ENCODE measurements around the gene CHD2. TPM values are rescaled to one million over a fixed set of nuclear protein-coding genes. Genes with fewer than 3 reads are reported as not detected.

The CHD2 gene
- total RNA-seq, 4 donors from 2014 or later = 26.9 to 55.5 (median 33.7) TPM

GRCh38 chr15:92936693-92937092, 36.6 kb downstream of the CHD2 start:
- in situ Hi-C loops (cut with MboI; ENCODE audit: low sequenced_read_pairs in 4 of 4) (no loop called here), intact Hi-C loops (cut with DNase I; ENCODE audit: low total_unique reads) (no loop called here)
- Histone ChIP-seq H3K4me1 (peaks cover 5 to 23% of the 10 kb centered on the region in 2 donors), H3K27ac (peak overlapping the region in 2 of 4 donors; percentile 34 to 49), H3K4me3 (no peak overlapping the region), H3K27me3 (no peaks in the 10 kb centered on the region), H3K9me3 (no peaks in the 10 kb centered on the region), H3K36me3 (peaks cover 0 to 78% of the 10 kb centered on the region in 2 donors)
- ATAC-seq (no peak), DNase-seq (no peak)
- TF ChIP-seq CTCF (IDR thresholded peaks at IDR 0.05 in 4 of 5, conservative IDR thresholded peaks at IDR 0.05 in 1 of 5) (no peak), POLR2A (IDR thresholded peaks at IDR 0.05) (no peak)

GRCh38 chr15:92937901-92938300, 37.8 kb downstream of the CHD2 start:
- intact Hi-C loops (cut with DNase I; ENCODE audit: low total_unique reads) = no loop called here
- peak overlapping the region in 3 of 4 donors; percentile 0 to 41 (median 34) for H3K27ac ChIP-seq
- ATAC-seq = no peak
- TF ChIP-seq POLR2A (IDR thresholded peaks at IDR 0.05) = no peak
- TF ChIP-seq CTCF (IDR thresholded peaks at IDR 0.05 in 4 of 5, conservative IDR thresholded peaks at IDR 0.05 in 1 of 5) = no peak
- H3K4me1 ChIP-seq = peaks cover 5 to 20% of the 10 kb centered on the region in 2 donors
- H3K9me3 ChIP-seq = no peaks in the 10 kb centered on the region
- no peak overlapping the region for H3K4me3 ChIP-seq
- no peaks in the 10 kb centered on the region for H3K27me3 ChIP-seq
- H3K36me3 ChIP-seq = peaks cover 0 to 87% of the 10 kb centered on the region in 2 donors
- in situ Hi-C loops (cut with MboI; ENCODE audit: low sequenced_read_pairs in 4 of 4) = no loop called here
- no peak for DNase-seq

GRCh38 chr15:92938387-92938786, 38.3 kb downstream of the CHD2 start:
- no peak overlapping the region for H3K4me3 ChIP-seq
- intact Hi-C loops (cut with DNase I; ENCODE audit: low total_unique reads) = no loop called here
- in situ Hi-C loops (cut with MboI; ENCODE audit: low sequenced_read_pairs in 4 of 4) = no loop called here
- no peak for DNase-seq
- peaks cover 5 to 20% of the 10 kb centered on the region in 2 donors for H3K4me1 ChIP-seq
- H3K27ac ChIP-seq = peak overlapping the region in 3 of 4 donors; percentile 0 to 41 (median 34)
- TF ChIP-seq CTCF (IDR thresholded peaks at IDR 0.05 in 4 of 5, conservative IDR thresholded peaks at IDR 0.05 in 1 of 5) (peak in 1 of 5 experiments; percentile 8), POLR2A (IDR thresholded peaks at IDR 0.05) (no peak)
- no peaks in the 10 kb centered on the region for H3K27me3 ChIP-seq
- no peaks in the 10 kb centered on the region for H3K9me3 ChIP-seq
- ATAC-seq = no peak
- H3K36me3 ChIP-seq = peaks cover 0 to 87% of the 10 kb centered on the region in 2 donors

GRCh38 chr15:92941668-92942067, 41.5 kb downstream of the CHD2 start:
- Histone ChIP-seq H3K9me3 (no peaks in the 10 kb centered on the region), H3K36me3 (peaks cover 0 to 94% of the 10 kb centered on the region in 2 donors), H3K4me3 (no peak overlapping the region), H3K27me3 (no peaks in the 10 kb centered on the region), H3K4me1 (peaks cover under 1 to 18% of the 10 kb centered on the region in 2 donors), H3K27ac (peak overlapping the region in 1 of 4 donors; percentile 45)
- TF ChIP-seq POLR2A (IDR thresholded peaks at IDR 0.05) (no peak), CTCF (IDR thresholded peaks at IDR 0.05 in 4 of 5, conservative IDR thresholded peaks at IDR 0.05 in 1 of 5) (no peak)
- DNase-seq (no peak), ATAC-seq (no peak)
- in situ Hi-C loops (cut with MboI; ENCODE audit: low sequenced_read_pairs in 4 of 4) (no loop called here), intact Hi-C loops (cut with DNase I; ENCODE audit: low total_unique reads) (no loop called here)

- no peak for TF ChIP-seq CTCF (IDR thresholded peaks at IDR 0.05 in 4 of 5, conservative IDR thresholded peaks at IDR 0.05 in 1 of 5)
- TF ChIP-seq POLR2A (IDR thresholded peaks at IDR 0.05) = no peak
- Histone ChIP-seq H3K4me3 (no peak overlapping the region), H3K36me3 (peaks cover 0 to 95% of the 10 kb centered on the region in 2 donors), H3K27ac (peak overlapping the region in 1 of 4 donors; percentile 53), H3K27me3 (no peaks in the 10 kb centered on the region), H3K9me3 (no peaks in the 10 kb centered on the region), H3K4me1 (peaks cover 0 to 9% of the 10 kb centered on the region in 2 donors)
- in situ Hi-C loops (cut with MboI; ENCODE audit: low sequenced_read_pairs in 4 of 4) = no loop called here
- intact Hi-C loops (cut with DNase I; ENCODE audit: low total_unique reads) = no loop called here
- ATAC-seq = no peak
- DNase-seq = no peak
Measured at GRCh38 chr15:92942706-92943105, 42.6 kb downstream of the CHD2 start.
